ENCODE results near the gene OR8D2. TPM values are rescaled to one million over a fixed set of nuclear protein-coding genes. Genes with fewer than 3 reads are reported as not detected.

OR8D2 gene
- total RNA-seq, 2 experiments from 2014 or later = not detected

DNA sequence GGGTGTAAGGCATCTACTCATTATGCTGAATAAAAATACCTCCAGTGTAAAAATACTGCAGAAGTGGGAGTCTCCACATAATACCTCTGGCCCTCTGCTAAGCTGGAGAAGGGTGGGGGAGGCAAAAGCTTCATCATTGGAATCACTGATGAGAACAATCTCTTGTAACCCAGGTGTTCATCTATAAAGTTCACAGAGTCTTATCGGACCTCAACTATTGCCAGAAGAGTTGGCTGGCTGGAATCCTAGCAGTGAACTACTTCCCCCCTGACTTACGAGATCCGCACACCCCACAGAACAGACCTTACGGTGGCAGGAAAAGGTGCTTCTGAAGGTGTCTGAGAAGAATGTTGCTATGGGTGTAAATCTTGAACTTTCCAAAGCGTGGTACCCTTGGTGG, 8.7 kb downstream of the OR8D2 start:
- Mint-ChIP-seq H3K4me3 (no peak overlapping the region), H3K27me3 (no peaks in the 10 kb centered on the region), H3K27ac (no peak overlapping the region), H3K36me3 (ENCODE audit: low read depth) (no peaks in the 10 kb centered on the region), H3K4me1 (no peaks in the 10 kb centered on the region), H3K9me3 (no peaks in the 10 kb centered on the region)
- no peak for DNase-seq
- ChIA-PET POLR2A (no interaction called here), CTCF (no interaction called here)

DNA sequence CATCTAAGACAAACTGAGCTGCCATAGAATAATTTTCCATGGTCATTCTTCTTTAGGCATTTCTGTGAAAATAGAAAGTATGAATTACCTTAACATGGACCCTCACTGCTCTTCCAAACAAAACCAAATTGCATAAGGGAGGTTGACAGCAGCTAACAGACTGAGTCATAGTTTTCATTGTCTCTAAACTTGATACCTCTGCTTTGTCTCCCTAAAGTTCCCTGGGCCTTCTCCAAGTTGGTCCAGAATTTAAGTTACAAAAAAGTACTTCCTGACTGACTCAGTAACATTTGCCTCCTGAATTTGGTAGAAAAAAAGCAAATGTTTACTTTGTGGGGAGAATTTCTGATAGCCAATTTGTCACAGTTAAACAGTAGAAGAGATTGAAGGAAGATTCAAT, 9.3 kb downstream of the OR8D2 start:
- Mint-ChIP-seq H3K27me3 (no peaks in the 10 kb centered on the region), H3K4me1 (no peaks in the 10 kb centered on the region), H3K27ac (no peak overlapping the region), H3K4me3 (no peak overlapping the region), H3K9me3 (no peaks in the 10 kb centered on the region), H3K36me3 (ENCODE audit: low read depth) (no peaks in the 10 kb centered on the region)
- POLR2A ChIA-PET = no interaction called here
- DNase-seq = no peak
- CTCF ChIA-PET = no interaction called here

DNA sequence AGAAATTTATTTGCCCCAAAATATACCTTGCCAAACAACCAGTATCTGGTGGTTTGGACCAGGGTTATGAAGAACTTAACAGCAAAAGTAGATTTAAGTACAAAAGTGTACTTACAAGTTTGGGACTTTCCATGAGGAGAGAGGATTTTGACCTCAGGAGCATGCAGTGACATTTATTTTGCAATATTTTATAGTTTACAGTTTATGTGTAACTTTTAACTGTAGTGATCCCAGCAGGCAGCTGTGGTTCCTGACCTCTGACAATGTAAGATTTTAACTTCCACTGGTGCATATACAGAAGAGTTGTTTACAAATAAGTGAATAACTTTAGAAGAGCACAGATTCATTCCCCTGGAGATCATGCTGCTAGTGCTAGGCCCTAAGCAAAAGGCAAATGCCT, 12.9 kb downstream of the OR8D2 start:
- CTCF ChIA-PET = no interaction called here
- no peaks in the 10 kb centered on the region for H3K27me3 Mint-ChIP-seq
- H3K9me3 Mint-ChIP-seq = no peaks in the 10 kb centered on the region
- H3K4me3 Mint-ChIP-seq = no peak overlapping the region
- POLR2A ChIA-PET = no interaction called here
- no peaks in the 10 kb centered on the region for H3K4me1 Mint-ChIP-seq
- H3K27ac Mint-ChIP-seq = no peak overlapping the region
- DNase-seq = no peak
- no peaks in the 10 kb centered on the region for H3K36me3 Mint-ChIP-seq (ENCODE audit: low read depth)

DNA sequence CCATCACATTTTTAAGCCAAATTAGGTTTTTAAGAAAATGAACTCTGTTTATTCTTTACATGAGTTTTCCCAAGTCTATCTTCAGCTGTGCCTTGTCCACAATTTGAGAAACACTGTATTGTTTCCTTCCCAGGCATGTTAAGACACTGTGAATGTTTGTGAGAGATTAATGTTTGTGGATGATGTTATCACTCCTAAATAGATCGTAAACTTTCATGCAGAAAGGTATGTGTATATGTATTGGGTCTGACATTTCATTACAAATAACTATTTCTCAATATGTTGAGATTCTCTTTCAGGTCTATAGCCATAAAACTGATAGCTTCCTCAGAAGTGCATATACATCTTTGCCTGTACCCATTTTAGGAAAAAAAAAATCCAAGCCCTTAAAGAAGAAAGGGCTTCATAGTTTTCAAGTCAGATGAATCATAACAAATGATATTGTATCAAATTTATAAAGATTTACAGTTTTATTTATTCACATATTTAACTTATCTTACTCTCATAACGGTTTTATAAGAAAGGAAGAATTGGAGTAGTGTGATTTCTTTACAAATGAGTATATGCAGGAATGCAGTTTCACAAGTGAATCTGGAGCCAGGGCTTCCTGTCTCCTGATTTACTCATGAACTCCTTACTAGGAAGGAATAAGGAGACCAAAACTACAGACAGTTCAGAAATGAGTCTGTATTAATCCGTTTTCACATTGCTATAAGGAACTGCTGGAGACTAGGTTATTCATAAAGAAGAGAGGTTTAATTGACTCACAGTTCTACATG, 17.5 kb downstream of the OR8D2 start:
- no peaks in the 10 kb centered on the region for H3K9me3 Mint-ChIP-seq
- no peak overlapping the region for H3K4me3 Mint-ChIP-seq
- no peaks in the 10 kb centered on the region for H3K36me3 Mint-ChIP-seq (ENCODE audit: low read depth)
- H3K27ac Mint-ChIP-seq = no peak overlapping the region
- ChIA-PET CTCF (no interaction called here), POLR2A (no interaction called here)
- no peaks in the 10 kb centered on the region for H3K27me3 Mint-ChIP-seq
- DNase-seq = no peak
- H3K4me1 Mint-ChIP-seq = no peaks in the 10 kb centered on the region

DNA sequence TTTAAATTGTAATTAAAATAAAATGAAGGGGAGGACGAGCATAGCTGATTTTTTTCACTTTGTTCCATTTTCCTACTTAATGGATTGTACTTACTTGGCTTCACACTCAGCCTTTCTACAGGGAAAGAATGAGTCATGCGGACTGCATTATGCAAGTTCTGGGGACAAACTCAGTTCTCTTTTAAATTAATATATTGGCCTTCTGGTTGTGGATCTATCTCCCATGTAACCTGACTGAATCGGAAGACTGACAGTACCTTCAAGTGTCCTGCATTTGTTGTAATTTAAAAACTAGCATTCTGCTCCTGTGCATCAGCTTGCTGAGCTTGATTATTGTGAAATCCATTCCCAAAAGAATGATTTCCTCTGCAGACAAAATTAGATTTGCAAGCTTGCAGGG, 18.4 kb downstream of the OR8D2 start:
- no peaks in the 10 kb centered on the region for H3K4me1 Mint-ChIP-seq
- POLR2A ChIA-PET = no interaction called here
- no peak for DNase-seq
- H3K36me3 Mint-ChIP-seq (ENCODE audit: low read depth) = no peaks in the 10 kb centered on the region
- CTCF ChIA-PET = no interaction called here
- no peaks in the 10 kb centered on the region for H3K27me3 Mint-ChIP-seq
- H3K27ac Mint-ChIP-seq = no peak overlapping the region
- H3K9me3 Mint-ChIP-seq = no peaks in the 10 kb centered on the region
- no peak overlapping the region for H3K4me3 Mint-ChIP-seq

DNA sequence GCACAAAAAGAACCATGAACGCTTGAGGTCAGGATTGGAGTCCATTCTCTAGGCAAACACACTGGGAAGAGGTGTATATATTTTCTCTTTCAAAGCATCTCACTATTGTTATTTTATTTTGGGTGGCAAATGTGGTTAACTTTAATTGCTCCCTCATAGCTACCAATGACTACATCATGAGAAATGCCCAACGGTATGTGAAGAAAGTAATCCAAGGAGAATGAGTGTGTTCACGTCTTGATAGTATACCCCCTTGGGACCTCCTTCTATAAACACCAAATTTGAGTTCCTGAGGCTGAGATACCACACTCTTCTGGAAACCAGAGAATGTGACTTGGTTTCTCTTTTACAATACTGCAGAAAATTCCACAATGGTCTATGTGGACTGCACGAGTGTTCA, 22.1 kb downstream of the OR8D2 start:
- DNase-seq = no peak
- ChIA-PET CTCF (no interaction called here), POLR2A (no interaction called here)
- no peaks in the 10 kb centered on the region for H3K27me3 Mint-ChIP-seq
- H3K27ac Mint-ChIP-seq = no peak overlapping the region
- no peaks in the 10 kb centered on the region for H3K36me3 Mint-ChIP-seq (ENCODE audit: low read depth)
- no peak overlapping the region for H3K4me3 Mint-ChIP-seq
- no peaks in the 10 kb centered on the region for H3K4me1 Mint-ChIP-seq
- H3K9me3 Mint-ChIP-seq = no peaks in the 10 kb centered on the region

DNA sequence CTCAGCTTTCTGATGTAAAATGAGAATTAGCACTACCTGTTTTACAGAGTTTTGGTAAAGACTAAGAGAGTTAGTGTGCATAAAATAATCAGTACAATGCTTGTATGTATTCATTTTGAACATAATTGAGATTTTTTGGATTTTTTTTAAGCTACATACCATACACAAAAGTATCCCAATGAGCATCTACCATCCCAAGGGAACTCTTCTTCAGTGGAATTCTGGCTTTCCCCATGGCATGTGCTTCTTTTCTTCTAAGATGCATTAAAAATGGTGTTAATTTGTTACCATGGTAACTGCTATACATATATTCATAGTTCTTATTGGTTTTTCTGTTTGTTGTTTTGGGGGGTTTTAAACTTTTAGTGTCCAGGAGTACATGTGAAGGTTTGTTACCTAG, 24.0 kb downstream of the OR8D2 start:
- DNase-seq = no peak
- ChIA-PET POLR2A (no interaction called here), CTCF (no interaction called here)
- no peaks in the 10 kb centered on the region for H3K27me3 Mint-ChIP-seq
- no peaks in the 10 kb centered on the region for H3K9me3 Mint-ChIP-seq
- H3K4me3 Mint-ChIP-seq = no peak overlapping the region
- no peaks in the 10 kb centered on the region for H3K36me3 Mint-ChIP-seq (ENCODE audit: low read depth)
- H3K4me1 Mint-ChIP-seq = no peaks in the 10 kb centered on the region
- no peak overlapping the region for H3K27ac Mint-ChIP-seq

DNA sequence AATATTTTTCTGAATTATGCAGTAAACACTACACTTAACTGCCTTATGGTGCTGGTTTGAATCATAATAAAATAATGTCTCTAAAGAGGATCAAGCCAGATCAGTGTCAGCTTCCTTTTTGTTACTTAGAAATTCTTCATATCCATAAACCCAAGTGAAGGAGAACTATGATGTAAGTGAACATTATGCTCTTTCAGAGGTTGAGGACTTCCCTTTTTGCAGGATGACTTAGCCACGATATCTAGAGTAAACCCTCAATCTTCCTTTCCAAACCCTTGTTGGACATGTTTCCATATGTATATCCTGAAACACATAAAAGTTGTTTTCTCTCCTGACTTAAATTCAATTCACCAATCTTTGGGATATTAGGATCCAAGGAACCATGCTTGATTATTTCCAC, 25.3 kb downstream of the OR8D2 start:
- ChIA-PET POLR2A (no interaction called here), CTCF (no interaction called here)
- Mint-ChIP-seq H3K27ac (no peak overlapping the region), H3K9me3 (no peaks in the 10 kb centered on the region), H3K4me3 (no peak overlapping the region), H3K27me3 (no peaks in the 10 kb centered on the region), H3K4me1 (no peaks in the 10 kb centered on the region), H3K36me3 (ENCODE audit: low read depth) (no peaks in the 10 kb centered on the region)
- no peak for DNase-seq

DNA sequence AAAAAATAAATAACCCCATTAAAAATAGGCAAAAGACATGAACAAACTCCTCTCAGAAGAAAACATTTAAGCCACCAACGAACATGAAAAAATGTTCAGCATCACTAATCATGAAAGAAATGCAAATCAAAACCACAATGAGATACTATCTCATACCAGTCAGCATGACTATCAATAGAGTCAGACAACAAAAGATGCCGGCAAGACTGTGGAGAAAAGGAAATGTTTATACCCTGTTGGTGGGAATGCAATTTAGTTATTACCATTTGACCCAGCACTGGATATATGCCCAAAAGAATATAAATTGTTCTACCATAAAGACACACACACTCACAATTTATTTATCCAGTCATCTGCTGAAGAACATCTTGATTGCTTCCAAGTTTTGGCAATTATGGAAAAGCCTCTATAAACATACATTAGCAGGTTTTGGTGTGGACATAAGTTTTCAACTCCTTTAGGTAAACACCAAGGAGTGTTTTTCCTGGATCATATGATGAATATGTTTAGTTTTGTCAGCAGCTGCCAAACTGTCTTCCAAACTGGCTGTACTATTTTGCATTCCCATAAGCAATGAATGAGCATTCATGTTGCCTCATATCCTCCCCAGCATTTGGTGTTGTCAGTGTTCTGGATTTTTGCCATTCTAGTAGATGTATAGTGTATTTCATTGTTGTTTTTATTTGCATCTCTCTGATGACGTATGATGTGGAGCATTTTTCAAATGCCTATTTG, 34.2 kb downstream of the OR8D2 start:
- CTCF ChIA-PET = no interaction called here

DNA sequence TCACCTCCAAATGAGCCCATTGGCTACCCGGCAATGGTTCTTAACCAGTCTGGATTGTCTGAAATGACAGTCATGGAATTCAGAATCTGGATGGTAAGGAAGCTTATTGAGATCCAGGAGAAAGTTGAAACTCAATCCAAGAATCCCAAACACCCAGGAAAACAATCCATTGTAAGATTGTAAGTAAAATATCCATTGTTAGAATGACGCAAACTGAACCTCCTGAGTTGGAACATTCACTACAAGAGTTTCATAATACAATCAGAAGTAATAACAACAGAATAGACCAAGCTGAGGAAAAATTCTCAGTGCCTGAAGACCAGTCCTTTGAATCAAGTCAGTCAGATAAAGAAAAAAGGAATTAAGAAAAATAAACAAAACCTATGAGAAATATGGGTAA, 41.7 kb downstream of the OR8D2 start:
- H3K4me3 Mint-ChIP-seq = no peak overlapping the region
- no peaks in the 10 kb centered on the region for H3K36me3 Mint-ChIP-seq (ENCODE audit: low read depth)
- no peaks in the 10 kb centered on the region for H3K27me3 Mint-ChIP-seq
- peaks cover 8% of the 10 kb centered on the region for H3K9me3 Mint-ChIP-seq
- H3K27ac Mint-ChIP-seq = no peak overlapping the region
- CTCF ChIA-PET = interaction anchor here (0.8 kb wide), 1 partner anchor 1938 kb away, joined by 3 read pairs; no protein-coding TSS in a partner anchor
- no peak for DNase-seq
- peaks cover 9% of the 10 kb centered on the region for H3K4me1 Mint-ChIP-seq
- POLR2A ChIA-PET = no interaction called here

More for the DNA sequence above, 34.2 kb downstream of the OR8D2 start:
- Mint-ChIP-seq H3K4me3 (no peak overlapping the region), H3K27ac (no peak overlapping the region), H3K36me3 (ENCODE audit: low read depth) (no peaks in the 10 kb centered on the region), H3K9me3 (peaks cover 9% of the 10 kb centered on the region), H3K27me3 (no peaks in the 10 kb centered on the region), H3K4me1 (no peaks in the 10 kb centered on the region)
- POLR2A ChIA-PET = no interaction called here
- no peak for DNase-seq

DNA sequence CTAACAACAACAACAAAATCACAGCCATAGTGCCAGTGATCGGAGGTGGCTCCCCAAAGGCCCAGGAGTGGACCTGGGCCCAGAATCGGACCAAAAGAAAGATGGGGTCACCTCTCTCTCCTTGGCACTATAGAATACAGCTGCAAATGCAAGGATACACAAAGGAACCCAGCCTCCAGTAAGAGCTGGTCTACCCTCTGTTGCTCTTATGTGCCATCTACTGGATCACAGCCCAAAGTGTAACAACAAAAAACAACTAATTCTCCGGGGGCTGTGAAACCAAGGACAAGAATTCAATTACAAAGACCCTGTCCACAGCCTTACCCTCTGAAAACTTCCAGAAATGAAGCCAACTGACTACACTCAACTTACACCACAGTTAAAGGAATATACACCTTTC, 42.2 kb downstream of the OR8D2 start:
- H3K27me3 Mint-ChIP-seq = no peaks in the 10 kb centered on the region
- DNase-seq = no peak
- no peak overlapping the region for H3K27ac Mint-ChIP-seq
- peaks cover 7% of the 10 kb centered on the region for H3K9me3 Mint-ChIP-seq
- no peak overlapping the region for H3K4me3 Mint-ChIP-seq
- H3K4me1 Mint-ChIP-seq = peaks cover 9% of the 10 kb centered on the region
- CTCF ChIA-PET = interaction anchor here (0.8 kb wide), 1 partner anchor 1938 kb away, joined by 3 read pairs; no protein-coding TSS in a partner anchor
- no peaks in the 10 kb centered on the region for H3K36me3 Mint-ChIP-seq (ENCODE audit: low read depth)
- POLR2A ChIA-PET = no interaction called here

DNA sequence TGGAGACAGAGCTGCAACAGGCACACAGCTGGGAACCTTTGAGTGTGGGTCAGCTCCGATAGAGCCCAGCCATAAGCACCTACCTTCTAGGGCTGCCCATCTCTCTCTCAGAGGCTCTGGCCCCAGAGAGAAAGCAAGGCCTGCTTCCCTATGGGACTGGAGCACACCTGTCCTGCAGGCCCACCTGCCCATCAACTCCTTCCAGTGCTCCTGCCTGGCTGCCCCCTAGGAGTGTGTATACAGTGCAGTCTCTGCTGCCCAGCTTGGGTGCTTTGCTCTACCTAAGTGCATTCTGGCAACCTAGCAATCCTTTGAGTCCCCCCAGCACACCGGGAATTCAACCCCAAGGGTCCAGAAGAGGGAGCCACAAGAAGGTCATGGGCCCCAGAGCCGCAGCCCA, 42.8 kb downstream of the OR8D2 start:
- H3K9me3 Mint-ChIP-seq = peaks cover 7% of the 10 kb centered on the region
- ChIA-PET POLR2A (no interaction called here), CTCF (no interaction called here)
- H3K4me3 Mint-ChIP-seq = no peak overlapping the region
- no peak overlapping the region for H3K27ac Mint-ChIP-seq
- no peak for DNase-seq
- H3K36me3 Mint-ChIP-seq (ENCODE audit: low read depth) = no peaks in the 10 kb centered on the region
- peaks cover 9% of the 10 kb centered on the region for H3K4me1 Mint-ChIP-seq
- no peaks in the 10 kb centered on the region for H3K27me3 Mint-ChIP-seq

DNA sequence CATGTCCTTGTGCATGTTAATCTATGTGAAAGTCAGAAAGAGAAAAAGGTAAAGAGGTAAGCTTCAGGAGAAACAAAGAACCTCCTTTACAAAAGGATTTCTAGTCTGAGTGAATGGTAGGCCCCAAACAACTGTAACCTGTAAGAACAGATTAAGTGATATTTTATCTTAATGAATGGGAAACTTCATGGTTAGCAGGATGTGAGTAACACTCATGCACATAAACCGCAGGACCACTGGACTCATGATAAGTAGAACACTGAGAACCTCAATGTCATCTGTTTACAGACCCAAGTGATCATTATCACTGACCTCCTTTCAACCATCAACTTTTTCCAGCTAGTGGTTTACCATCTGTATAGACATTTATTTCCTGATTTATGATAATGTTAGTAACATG, 43.9 kb downstream of the OR8D2 start:
- no peaks in the 10 kb centered on the region for H3K36me3 Mint-ChIP-seq (ENCODE audit: low read depth)
- DNase-seq = no peak
- H3K27ac Mint-ChIP-seq = no peak overlapping the region
- no peaks in the 10 kb centered on the region for H3K9me3 Mint-ChIP-seq
- ChIA-PET CTCF (no interaction called here), POLR2A (no interaction called here)
- H3K27me3 Mint-ChIP-seq = no peaks in the 10 kb centered on the region
- no peak overlapping the region for H3K4me3 Mint-ChIP-seq
- peaks cover 9% of the 10 kb centered on the region for H3K4me1 Mint-ChIP-seq

DNA sequence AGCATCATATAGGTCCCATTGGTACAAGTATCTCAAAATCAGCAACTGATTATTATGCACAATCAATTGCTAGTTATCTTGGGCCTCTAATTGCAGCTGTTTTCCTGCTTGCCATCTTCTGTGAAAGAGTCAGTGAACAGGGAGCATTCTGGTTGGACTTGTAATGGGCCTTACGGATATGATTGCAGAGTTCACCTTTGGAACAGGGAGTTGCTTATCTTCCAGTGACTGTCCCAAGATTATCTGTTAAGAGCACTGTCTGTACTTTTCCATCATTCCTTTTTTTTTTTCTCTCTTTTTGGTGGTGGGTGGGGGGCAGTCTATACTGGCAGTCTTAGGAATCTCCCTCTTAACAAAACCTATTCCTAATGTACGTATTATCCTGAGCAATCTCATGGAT, 46.0 kb downstream of the OR8D2 start:
- CTCF ChIA-PET = no interaction called here
- no peaks in the 10 kb centered on the region for H3K27me3 Mint-ChIP-seq
- H3K27ac Mint-ChIP-seq = no peak overlapping the region
- peaks cover 9% of the 10 kb centered on the region for H3K4me1 Mint-ChIP-seq
- no peak for DNase-seq
- POLR2A ChIA-PET = no interaction called here
- H3K4me3 Mint-ChIP-seq = no peak overlapping the region
- H3K9me3 Mint-ChIP-seq = no peaks in the 10 kb centered on the region
- no peaks in the 10 kb centered on the region for H3K36me3 Mint-ChIP-seq (ENCODE audit: low read depth)

Measured in activated CD4-positive, alpha-beta memory T cell treated with anti-CD3 and anti-CD28 coated beads, Interleukin-2, amount 10 ng/mL, durations not matched to agents 7 days and 5 days (primary cell).